ENCODE data around the gene ZNF467. TPM values are rescaled to one million over a fixed set of nuclear protein-coding genes. Genes with fewer than 3 reads are reported as not detected.
A peak's percentile ranks its signal among the peaks of the same experiment; 100 is the strongest.

ZNF467 gene
- total RNA-seq, 1 donor from 2014 or later, result 2.3 TPM

GRCh38 chr7:149774237-149775175, 1.1 kb upstream of the ZNF467 start:
- no peaks in the 10 kb centered on the region for H3K9me3 Mint-ChIP-seq
- peaks cover 33% of the 10 kb centered on the region for H3K27me3 Mint-ChIP-seq (ENCODE audit: low read depth)

GRCh38 chr7:149772956-149773434, 393 bp downstream of the ZNF467 start:
- Mint-ChIP-seq H3K27me3 (ENCODE audit: low read depth) (peaks cover 45% of the 10 kb centered on the region), H3K27ac (ENCODE audit: unreplicated experiment) (no peak overlapping the region)

More at GRCh38 chr7:149774237-149775175, 1.1 kb upstream of the ZNF467 start:
- TF ChIP-seq CTCF (conservative IDR thresholded peaks at IDR 0.05), result no peak
- no peak for DNase-seq (ENCODE audit: low read depth, low spot score)
- H3K4me3 Mint-ChIP-seq, result peak overlapping the region; percentile 88
- H3K36me3 Mint-ChIP-seq (ENCODE audit: low read depth), result no peaks in the 10 kb centered on the region
- no peak overlapping the region for H3K27ac Mint-ChIP-seq (ENCODE audit: unreplicated experiment)
- peaks cover 17% of the 10 kb centered on the region for H3K4me1 Mint-ChIP-seq

GRCh38 chr7:149772241-149772955, 990 bp downstream of the ZNF467 start:
- Mint-ChIP-seq H3K4me3 (peak overlapping the region; percentile 81), H3K4me1 (peaks cover 12% of the 10 kb centered on the region), H3K36me3 (ENCODE audit: low read depth) (peaks cover 3% of the 10 kb centered on the region), H3K27ac (ENCODE audit: unreplicated experiment) (no peak overlapping the region), H3K9me3 (no peaks in the 10 kb centered on the region), H3K27me3 (ENCODE audit: low read depth) (peaks cover 51% of the 10 kb centered on the region)
- TF ChIP-seq CTCF (conservative IDR thresholded peaks at IDR 0.05), result no peak
- no peak for DNase-seq (ENCODE audit: low read depth, low spot score)

More at GRCh38 chr7:149772956-149773434, 393 bp downstream of the ZNF467 start:
- Mint-ChIP-seq H3K36me3 (ENCODE audit: low read depth) (no peaks in the 10 kb centered on the region), H3K9me3 (no peaks in the 10 kb centered on the region), H3K4me1 (peaks cover 12% of the 10 kb centered on the region), H3K4me3 (no peak overlapping the region)
- TF ChIP-seq CTCF (conservative IDR thresholded peaks at IDR 0.05), result no peak
- no peak for DNase-seq (ENCODE audit: low read depth, low spot score)

GRCh38 chr7:149771720-149772240, 1.6 kb downstream of the ZNF467 start:
- Mint-ChIP-seq H3K27me3 (ENCODE audit: low read depth) (peaks cover 57% of the 10 kb centered on the region), H3K4me1 (peaks cover 12% of the 10 kb centered on the region)

More at GRCh38 chr7:149771720-149772240, 1.6 kb downstream of the ZNF467 start:
- Mint-ChIP-seq H3K27ac (ENCODE audit: unreplicated experiment) (no peak overlapping the region), H3K4me3 (peak overlapping the region; percentile 81), H3K36me3 (ENCODE audit: low read depth) (peaks cover 3% of the 10 kb centered on the region), H3K9me3 (no peaks in the 10 kb centered on the region)
- DNase-seq (ENCODE audit: low read depth, low spot score), result peak; percentile 86
- TF ChIP-seq CTCF (conservative IDR thresholded peaks at IDR 0.05), result no peak

All from neural crest cell (in vitro differentiated cells).